HG03342 (cell line): ENCODE data around the gene CARD9.
"Not testable (repeated sequence)": the region's sequence is repeated elsewhere in the genome, so short reads cannot be mapped to it uniquely, and the experiment has no call there.

Experiments used
- ATAC-seq: cut with Tn5 transposase; IDR thresholded peaks from one replicate; pipeline ENCODE4 v1.9.1; 2021; ENCODE audit warnings: mild to moderate bottlenecking, moderate library complexity; ENCODE audit not compliant: unreplicated experiment

The CARD9 gene, protein sequence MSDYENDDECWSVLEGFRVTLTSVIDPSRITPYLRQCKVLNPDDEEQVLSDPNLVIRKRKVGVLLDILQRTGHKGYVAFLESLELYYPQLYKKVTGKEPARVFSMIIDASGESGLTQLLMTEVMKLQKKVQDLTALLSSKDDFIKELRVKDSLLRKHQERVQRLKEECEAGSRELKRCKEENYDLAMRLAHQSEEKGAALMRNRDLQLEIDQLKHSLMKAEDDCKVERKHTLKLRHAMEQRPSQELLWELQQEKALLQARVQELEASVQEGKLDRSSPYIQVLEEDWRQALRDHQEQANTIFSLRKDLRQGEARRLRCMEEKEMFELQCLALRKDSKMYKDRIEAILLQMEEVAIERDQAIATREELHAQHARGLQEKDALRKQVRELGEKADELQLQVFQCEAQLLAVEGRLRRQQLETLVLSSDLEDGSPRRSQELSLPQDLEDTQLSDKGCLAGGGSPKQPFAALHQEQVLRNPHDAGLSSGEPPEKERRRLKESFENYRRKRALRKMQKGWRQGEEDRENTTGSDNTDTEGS

DNA sequence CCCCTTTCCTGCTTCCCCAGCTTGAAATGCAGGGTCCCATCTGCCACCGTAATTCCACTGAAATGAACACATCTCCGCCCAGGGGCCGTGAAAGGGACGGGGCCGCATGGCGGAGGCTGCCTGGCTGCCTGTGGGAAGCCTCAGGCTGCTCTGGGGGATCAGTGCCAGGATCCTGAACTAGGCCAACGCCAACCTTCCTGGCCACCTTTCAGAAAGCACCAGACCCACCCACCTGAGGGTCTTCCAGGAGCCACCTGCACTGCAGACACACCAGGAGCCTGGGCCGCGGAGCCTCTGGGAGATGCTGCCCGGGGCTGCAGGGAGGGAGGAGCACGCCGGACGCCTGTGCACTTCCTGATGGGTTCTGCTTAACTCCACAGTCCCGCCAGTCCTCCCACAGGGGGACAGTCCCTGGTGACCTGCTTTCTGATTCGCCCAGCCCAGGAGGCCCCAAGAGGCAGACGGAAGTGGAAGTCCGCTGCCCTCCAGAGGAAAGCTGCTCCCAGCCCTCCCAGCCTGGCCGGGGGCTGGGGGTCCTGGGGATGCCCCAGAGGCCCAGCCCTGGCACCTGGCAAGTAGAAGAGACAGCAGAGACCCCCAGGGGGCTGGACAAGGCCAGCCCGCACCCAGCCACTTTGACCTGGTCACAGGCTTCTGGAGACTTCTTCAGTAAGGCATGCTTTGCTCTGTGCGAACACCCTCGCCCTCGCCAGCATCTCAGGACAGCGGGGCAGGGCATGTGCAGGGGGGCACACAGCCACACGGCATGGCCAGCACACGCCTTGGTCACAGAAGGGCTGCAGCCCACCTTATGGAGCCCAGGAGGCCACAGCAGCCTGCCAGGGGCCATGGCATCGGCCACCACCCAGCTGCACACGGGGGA lies at the start of gene CARD9:
TSS of gene CARD9 (minus strand) at position 370 of the 883 bp plus-strand sequence. CDS start 1,591 bp downstream, outside the sequence.
- ATAC-seq, result no peak

DNA sequence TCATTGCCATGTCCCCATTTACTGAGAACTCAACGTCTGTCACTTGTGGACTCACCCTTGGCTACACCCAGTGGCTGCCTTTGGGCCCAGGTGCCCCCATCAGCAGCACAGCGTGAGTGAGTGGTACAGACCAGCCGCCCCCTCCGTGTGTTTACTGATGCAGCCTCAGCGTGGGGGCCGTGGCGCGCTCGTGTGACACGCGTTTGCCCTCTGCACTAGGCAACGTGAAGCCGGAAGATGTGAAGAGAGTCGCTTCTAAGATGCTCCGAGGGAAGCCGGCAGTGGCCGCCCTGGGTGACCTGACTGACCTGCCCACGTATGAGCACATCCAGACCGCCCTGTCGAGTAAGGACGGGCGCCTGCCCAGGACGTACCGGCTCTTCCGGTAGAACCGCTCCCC lies 49.4 kb upstream of the CARD9 start:
- no peak for ATAC-seq

DNA sequence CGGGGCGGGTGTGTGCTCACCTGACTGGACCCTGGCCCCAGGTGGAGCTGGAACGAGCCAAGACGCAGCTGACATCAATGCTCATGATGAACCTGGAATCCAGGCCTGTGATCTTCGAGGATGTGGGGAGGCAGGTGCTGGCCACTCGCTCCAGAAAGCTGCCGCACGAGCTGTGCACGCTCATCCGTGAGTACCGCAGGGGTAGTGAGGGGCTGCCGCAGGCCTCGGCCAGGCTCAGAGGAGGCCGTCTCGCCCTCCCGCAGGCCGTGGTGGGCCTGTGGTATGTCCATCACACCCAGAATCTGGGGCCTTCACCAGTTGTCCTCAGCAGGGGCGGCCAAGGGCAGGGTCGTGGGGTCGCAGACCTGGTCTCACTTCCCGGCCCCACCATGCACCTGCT lies 48.3 kb upstream of the CARD9 start:
- ATAC-seq, result no peak

DNA sequence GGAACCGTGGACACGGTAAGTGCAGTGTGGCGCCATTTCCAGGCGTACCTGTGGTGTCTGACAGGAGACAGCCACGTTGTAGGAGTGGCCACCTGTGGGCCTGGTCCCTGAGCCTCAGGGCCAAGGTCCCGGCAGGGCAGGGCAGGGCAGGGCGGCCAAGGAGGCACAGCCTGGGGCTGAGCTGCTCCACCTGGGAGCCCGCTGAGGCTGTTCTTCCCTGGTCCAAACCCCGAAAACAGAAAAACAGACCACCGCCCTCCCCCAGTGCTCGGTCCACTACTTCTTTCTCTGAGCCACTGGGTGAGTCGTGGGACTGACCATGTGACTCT lies 45.6 kb upstream of the CARD9 start:
- ATAC-seq, result no peak

DNA sequence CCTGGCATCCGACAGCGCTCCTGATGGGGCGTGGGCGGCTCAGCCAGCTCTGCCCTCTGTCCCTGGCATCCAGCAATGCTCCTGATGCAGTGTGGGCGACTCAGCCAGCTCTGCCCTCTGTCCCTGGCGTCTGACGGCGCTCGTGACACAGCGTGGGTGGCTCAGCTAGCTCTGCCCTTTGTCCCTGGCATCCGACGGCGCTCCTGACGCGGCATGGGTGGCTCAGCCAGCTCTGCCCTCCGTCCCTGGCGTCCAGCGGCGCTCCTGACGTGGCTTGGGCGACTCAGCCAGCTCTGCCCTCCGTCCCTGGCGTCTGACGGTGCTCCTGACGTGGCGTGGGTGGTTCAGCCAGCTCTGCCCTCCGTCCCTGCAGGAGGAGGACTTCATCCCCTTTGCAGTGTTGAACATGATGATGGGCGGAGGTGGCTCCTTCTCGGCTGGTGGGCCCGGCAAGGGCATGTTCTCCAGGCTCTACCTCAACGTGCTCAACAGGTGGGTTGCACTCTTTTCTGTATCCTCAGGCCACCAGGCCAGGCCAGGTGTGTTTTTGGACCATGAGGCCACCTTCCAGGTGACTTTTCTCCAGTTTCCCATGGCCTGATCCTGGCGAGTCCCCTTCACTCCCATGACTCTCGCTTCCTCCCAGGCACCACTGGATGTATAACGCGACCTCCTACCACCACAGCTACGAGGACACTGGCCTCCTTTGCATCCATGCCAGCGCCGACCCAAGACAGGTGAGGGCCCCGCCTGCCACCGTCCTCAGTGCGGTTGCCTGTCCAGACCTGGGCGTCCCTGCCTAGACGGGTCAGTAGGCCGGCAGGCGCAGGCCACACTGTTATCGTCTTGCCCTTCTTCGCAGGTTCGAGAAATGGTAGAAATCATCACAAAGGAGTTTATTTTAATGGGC lies 45.0 kb upstream of the CARD9 start:
- no peak for ATAC-seq

DNA sequence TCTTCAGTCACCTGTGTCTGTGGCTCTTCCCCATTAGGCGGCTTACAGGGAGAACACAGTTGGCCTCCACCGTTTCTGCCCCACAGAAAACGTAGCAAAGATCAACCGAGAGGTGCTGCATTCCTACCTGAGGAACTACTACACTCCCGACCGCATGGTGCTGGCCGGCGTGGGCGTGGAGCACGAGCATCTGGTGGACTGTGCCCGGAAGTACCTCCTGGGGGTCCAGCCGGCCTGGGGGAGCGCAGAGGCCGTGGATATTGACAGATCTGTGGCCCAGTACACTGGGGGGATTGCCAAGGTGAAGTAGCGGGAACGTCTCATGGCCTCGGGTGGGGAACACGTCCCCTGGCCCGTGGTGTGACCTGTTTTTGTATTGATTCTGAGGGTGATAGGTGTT lies 43.4 kb upstream of the CARD9 start:
- no peak for ATAC-seq

DNA sequence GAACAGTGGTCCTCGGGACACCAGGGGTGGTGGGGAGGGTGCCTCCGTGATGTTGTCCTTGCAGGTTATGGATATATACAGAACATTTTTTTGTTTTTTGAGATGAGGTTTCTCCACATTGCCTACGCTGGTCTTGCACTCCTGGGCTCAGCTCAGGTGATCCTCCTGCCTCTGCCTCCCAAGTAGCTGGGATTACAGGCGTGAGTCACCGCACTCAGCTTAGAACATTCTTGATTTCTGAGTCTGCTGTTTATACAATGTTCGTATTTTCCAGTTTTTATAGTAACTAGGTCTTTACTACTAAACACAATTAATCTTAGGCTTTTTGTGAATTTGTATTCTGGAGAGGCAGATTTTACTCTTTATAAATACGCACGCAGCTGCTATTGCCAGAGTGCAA lies 43.0 kb upstream of the CARD9 start:
- ATAC-seq, result no peak

DNA sequence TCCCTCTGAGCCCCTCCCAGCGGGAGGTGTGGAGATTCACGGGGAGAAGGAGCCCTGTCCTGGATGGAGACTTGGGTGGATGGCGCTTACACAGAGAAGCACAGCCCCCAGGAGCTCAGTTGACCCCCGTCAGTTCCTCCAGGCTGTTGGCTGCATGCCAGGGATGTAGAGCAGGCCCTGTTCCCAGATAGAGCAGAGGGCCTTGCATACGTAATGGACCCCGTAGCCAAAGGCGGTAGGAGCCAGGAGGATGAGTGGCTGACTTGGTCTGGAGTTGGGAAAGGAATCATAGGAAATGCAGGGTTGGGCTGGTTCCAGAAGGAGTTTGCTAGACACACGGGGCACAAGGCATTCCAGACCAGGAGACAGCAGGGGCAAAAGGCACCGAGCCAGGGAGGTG lies 39.5 kb upstream of the CARD9 start:
- ATAC-seq, result no peak

DNA sequence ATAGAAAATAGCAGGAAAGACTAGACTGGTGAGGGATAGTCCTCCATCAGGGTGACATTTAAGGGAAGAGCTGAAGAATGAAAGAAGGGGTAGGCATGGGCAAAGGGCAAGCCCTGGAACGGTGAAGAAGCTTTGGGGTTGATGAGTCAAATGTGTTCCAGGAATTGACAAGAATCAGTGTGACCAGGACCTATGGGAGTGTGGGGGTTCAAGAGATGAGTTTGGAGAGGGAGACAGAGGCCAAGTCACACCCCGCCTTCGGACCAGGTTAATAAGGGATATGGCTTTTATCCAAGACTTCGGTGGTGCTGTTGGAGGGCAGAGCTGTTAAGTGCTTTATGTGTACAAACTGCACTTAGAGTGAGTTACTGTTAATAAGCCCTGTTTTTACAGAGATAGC lies 37.9 kb upstream of the CARD9 start:
- no peak for ATAC-seq

DNA sequence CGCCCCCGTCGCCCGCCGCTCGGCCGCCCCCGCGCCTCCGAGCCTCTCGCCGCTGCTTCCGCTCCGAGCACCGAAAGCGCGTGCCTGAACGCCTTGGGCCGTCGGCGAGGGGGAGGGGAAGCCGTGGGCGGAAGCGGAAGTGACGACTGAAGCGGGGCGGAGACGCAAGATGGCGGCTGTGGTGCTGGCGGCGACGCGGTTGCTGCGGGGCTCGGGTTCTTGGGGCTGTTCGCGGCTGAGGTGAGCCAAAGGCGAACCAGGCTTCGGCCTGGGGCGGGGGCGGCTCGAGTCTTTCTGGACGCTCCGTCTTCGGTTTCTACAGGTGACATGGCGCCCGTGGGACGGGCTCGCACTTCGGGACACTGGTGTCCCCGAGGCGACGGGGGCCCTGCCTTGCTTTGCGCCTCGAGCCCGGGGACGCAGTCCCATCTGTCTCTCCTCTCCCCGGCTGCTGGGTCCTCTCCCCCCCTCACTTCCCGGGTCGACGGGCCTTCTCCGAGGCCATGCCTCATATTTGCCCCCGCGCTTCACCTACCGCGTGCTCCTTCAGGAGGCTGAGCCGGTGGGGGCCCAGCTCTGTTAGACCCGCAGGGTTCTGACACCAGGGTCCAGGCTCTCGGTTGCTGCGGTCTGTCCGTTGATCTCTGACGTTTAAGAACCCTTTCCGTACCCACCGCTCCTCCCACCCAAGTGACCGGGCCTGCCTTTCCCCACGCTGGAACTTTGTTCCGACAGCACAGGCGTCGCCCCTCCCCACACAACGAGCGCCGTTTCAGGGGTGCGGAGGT lies 37.2 kb upstream of the CARD9 start, which contains the start of the genes ENTR1 and PMPCA:
TSS of gene ENTR1 (minus strand) at position 115 of the 788 bp plus-strand sequence. CDS start 217 bp downstream, outside the sequence.
TSS of gene PMPCA (plus strand) at position 159 of the 788 bp plus-strand sequence. CDS start at position 170, 11 bp downstream.
- ATAC-seq, result peak; percentile 83

DNA sequence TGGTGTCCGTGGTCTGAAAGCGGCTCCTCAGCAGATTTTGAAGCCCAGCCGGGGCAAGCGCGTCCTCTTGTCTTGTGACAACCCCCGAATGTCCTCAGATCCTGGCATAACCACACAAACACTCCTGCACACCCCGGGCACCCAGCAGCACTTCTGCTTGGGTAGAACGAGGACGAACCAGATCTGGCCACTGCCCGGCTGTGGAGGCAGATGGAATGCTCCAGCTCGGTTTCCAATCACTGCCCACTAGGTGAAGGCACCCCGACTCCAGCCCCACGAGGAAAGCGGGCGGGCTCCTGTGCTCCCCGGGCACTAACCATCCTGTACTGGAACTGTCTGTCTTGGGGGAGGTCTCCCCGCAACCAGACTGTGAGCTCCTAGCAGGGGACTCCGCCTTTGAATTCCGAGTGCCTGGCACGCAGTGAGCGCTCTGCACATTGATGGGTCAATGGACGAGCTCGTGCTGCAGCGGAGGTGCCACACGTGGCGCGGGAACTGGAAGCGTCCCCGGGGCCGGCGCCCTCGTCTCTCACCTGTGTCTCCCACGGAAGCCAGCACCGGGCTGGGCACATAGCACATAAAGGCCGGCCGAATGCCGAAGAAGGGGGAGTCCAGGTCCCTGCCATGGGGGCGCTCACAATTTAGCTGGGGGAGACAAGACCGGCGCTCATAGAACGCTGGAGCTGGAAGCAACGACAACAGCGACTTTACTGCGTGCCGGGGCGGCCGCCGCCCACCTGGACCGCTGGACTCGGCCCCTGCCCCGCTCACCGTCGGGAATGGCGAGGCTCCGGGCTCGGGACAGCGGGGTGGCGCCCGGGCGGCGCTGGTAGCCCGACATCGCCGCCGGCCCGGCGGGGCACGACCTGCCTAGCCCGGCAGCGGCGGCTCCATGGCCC lies 36.3 kb upstream of the CARD9 start:
- peak; percentile 17 for ATAC-seq

DNA sequence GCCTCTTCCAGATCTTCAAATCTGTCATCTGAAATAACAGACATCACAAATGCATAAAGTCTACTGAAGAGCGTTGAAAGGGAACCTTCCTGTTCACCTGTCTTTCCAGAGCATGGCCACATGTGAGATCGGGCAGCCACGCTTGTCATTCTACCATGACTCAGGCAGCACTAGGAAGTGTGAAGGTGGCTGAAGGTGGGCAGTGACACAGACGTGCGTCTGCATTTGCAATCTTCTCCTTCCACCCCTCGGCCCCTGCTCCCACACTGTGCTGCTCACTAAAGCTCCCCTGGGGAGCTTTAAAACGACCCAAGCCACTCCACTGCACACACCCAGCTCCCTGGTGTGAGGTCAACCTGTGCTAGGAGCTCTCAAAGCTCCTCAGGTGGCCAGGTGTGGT lies 34.4 kb upstream of the CARD9 start:
- no peak for ATAC-seq

DNA sequence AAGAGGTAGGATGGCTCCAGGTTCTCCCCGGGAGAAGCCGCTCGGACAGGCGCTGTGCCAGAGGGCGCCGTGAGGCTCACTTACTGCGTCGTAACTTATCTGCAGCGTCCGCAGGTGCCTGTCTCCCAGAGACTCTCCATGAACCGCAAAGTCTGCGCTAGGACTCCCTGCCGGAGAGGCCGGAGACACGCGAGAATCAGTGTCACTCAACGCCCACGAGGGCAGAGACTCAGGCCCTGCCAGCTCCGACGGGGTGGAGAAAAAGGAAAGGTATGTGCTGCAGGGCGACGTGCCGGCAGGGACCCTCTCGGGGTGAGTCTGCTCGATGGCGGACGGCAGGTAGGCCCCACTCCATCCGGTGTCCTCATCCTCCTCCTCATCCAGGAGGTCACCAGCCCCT lies 33.6 kb upstream of the CARD9 start:
- ATAC-seq, result not testable (repeated sequence)

DNA sequence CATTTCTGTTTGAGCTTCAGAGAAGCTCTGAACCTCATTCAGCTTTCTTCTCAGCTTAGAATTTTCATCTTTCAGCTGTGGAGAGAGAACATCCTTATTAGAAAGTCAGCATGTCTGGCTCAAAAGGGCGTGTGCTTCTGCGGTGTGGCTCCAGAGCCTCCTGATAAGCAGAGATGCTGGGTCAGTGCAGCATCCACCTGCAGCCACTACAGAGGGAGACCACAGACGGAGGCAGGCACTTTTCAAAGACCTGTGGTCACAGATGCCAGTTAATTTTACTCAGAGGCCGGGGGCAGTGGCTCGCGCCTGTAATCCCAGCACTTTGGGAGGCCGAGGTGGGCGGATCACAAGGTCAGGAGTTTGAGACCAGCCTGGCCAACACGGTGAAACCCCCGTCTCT lies 32.4 kb upstream of the CARD9 start:
- not testable (repeated sequence) for ATAC-seq

DNA sequence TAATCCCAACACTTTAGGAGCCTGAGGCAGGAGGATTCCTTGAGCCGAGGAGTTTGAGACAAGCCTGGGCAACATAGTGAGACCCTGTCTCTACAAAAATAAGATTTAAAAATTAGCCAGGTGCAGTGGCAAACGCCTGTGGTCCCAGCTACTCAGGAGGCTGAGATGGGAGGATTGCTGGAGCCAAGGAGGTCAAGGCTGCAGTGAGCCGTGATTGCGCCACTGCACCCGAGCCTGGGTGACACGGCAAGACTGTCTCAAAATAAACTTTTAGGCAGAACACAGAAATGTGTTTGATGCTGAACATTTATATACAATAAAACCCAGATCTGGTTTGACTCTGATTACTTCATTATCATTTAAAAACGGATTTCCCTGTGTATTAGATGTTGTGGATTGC lies 32.0 kb upstream of the CARD9 start:
- no peak for ATAC-seq

DNA sequence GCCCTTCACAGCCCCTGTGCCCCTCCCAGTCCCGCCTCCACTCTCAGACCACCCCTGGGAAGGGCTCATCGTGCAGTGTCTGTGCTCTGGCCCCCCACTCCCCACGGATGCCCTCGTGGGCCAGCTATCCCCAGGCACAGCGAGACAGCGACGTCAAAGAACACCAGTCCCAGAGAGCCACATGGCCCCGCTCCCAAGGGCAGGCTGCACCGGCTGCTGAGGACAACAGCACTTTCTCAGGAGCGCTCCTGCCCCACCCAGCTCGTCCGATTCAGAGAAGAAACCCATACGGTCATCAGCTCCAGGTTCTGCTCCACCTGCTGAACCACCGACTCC lies 31.3 kb upstream of the CARD9 start:
- no peak for ATAC-seq

DNA sequence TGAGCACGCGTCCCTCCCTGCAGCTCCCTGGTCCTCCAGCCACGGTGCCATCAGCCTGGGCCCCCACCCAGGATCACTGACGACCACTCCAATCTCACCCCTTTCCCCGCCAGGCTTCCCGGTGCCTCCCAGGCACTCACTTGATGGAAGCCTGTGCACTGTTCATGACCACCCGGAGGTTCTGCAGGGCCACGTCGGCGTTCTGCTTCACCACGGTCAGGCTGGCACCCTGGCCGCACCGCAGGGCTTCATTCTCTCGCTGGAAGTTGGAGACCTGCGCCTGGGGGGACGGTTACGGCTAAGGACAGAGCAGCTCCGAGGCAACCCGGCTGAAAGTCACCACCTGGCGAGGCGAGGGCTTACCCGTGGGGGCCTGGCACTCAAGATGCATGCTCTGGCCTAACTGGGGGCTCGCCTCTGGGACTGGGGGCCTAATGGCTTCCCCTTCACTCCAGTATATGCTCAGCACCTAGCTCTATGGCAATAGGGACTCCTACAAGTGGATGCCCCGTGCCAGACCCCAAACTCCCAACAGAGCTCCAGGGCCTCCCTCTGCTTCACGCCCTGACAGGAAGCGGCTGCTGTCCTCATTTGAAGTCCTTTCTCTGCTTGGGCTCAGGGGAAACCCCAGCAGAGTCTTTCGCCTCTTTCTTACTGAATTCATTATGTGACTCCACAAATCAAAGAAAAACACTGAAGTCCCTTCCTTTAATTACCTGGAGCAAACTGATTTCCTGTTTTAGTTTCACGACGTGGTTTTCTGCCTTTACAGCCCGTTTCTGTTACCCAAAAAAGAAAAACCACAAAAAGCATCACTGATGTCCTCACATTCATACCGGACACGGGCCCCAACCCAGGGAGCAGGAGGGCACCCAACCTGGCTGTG lies 30.7 kb upstream of the CARD9 start:
- no peak for ATAC-seq

DNA sequence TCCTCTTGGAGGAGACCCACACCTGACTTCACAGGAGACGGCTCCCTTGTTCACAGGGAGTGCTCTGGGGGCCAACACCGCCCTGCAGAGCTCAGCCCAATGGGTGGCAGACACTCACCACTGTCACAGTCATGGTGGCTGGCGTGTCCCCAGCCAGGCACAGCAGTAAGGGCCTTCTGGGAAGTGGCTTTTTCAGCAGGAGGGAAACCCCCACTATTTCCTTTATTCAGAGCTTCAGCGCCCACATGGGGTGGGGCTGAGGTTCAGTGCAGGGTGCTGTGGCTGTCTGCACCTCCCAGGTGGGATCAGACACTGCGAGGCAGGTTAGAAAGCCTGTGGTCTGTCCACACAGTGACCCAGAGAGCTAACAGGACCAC lies 30.1 kb upstream of the CARD9 start:
- no peak for ATAC-seq
